ENCODE data around the gene VANGL2. TPM values are rescaled to one million over a fixed set of nuclear protein-coding genes. Genes with fewer than 3 reads are reported as not detected.

The VANGL2 gene
- total and polyA plus RNA-seq, 2 experiments from 2014 or later = 17.7 to 51.3 TPM

- peak overlapping the region; percentile 19 for H3K27ac Mint-ChIP-seq
- H3K4me2 ChIP-seq = no peak overlapping the region
- no peak for DNase-seq (ENCODE audit: low spot score)
Observed at GRCh38 chr1:160365325-160365724, 35.0 kb upstream of the VANGL2 start.

More at GRCh38 chr1:160365325-160365724, 35.0 kb upstream of the VANGL2 start:
- Histone ChIP-seq H2AFZ (no peak overlapping the region), H3K4me3 (no peak overlapping the region), H3K36me3 (ENCODE audit: insufficient read depth) (no peaks in the 10 kb centered on the region), H3K27ac (ENCODE audit: low read depth) (no peak overlapping the region), H3K9me2 (ENCODE audit: insufficient read depth) (no peaks in the 10 kb centered on the region), H4K20me1 (replicated peaks; ENCODE audit: insufficient read depth) (no peaks in the 10 kb centered on the region; the same call in 1 of the 2 replicates), H3K4me1 (ENCODE audit: insufficient read depth) (peaks cover 20% of the 10 kb centered on the region), H3K79me2 (replicated peaks; ENCODE audit: insufficient read depth) (no peaks in the 10 kb centered on the region), H3K27me3 (ENCODE audit: insufficient read depth) (no peaks in the 10 kb centered on the region), H3F3A (replicated peaks; ENCODE audit: low read depth) (0 out of 2 replicates have a peak, but pooled peaks cover 3% of the 10 kb centered on the region)
- Mint-ChIP-seq H3K9me3 (no peaks in the 10 kb centered on the region), H3K4me3 (no peak overlapping the region; the same call in 2 of the 3 replicates), H3K36me3 (ENCODE audit: low read depth) (peaks cover 11% of the 10 kb centered on the region), H3K27me3 (ENCODE audit: insufficient read depth, low read depth, poor library complexity) (peaks cover 12% of the 10 kb centered on the region), H3K4me1 (peaks cover 60% of the 10 kb centered on the region)
- ATAC-seq = no peak
- no peak for TF ChIP-seq EZH2 (IDR thresholded peaks at IDR 0.05; ENCODE audit: low read depth, unreplicated experiment)
- TF ChIP-seq STAT1 (IDR thresholded peaks at IDR 0.05; ENCODE audit: unreplicated experiment) = no peak
- TF ChIP-seq CTCF (conservative IDR thresholded peaks at IDR 0.05; ENCODE audit: low read depth in 2 of 2) = no peak
- no peak for TF ChIP-seq JUNB (IDR thresholded peaks at IDR 0.05; ENCODE audit: unreplicated experiment)
- no peak for TF ChIP-seq REST (IDR thresholded peaks at IDR 0.05; ENCODE audit: unreplicated experiment)
- no peak for TF ChIP-seq ETS1 (IDR thresholded peaks at IDR 0.05)
- TF ChIP-seq NANOG (IDR thresholded peaks at IDR 0.05; ENCODE audit: borderline replicate concordance) = no peak
- no peak for TF ChIP-seq POLR2AphosphoS5 (IDR thresholded peaks at IDR 0.05; ENCODE audit: low read depth)
- TF ChIP-seq ZNF331 (CRISPR knock-in tag; IDR thresholded peaks at IDR 0.05; ENCODE audit: low read depth) = no peak
- no peak for TF ChIP-seq ZNF462 (CRISPR knock-in tag; IDR thresholded peaks at IDR 0.05)
- TF ChIP-seq CREB1 (CRISPR knock-in tag; IDR thresholded peaks at IDR 0.05; ENCODE audit: low read depth) = no peak
- no peak for TF ChIP-seq EZH2phosphoT487 (IDR thresholded peaks at IDR 0.05; ENCODE audit: unreplicated experiment)

Measured in GM23338 (cell line).